GM11168 (cell line): ENCODE data around the gene CNKSR2.

Experiments
- in situ Hi-C: fragments of 300-500 bp; cut with MboI; formaldehyde crosslinking; loops from one replicate; pipeline ENCODE4 v1.12.0; 2022; ENCODE audit warnings: low sequenced_read_pairs; ENCODE audit not compliant: unreplicated experiment

CNKSR2 gene

GRCh38 chrX:21374163-21374993, at the start of gene CNKSR2:
TSS of gene CNKSR2 (plus strand) at chrX:21374418. CDS start at chrX:21374898, 480 bp downstream.
- in situ Hi-C loops: no loop called here

- in situ Hi-C loops: no loop called here
Measured at GRCh38 chrX:21354725-21355124, 19.5 kb upstream of the CNKSR2 start.

GRCh38 chrX:21355831-21356230, 18.4 kb upstream of the CNKSR2 start:
- in situ Hi-C loops: no loop called here

- in situ Hi-C loops: no loop called here
Measured at GRCh38 chrX:21369613-21370012, 4.6 kb upstream of the CNKSR2 start.

- in situ Hi-C loops: no loop called here
Measured at GRCh38 chrX:21373001-21373400, 1.2 kb upstream of the CNKSR2 start.

GRCh38 chrX:21373637-21374162, 518 bp upstream of the CNKSR2 start:
- in situ Hi-C loops: no loop called here

GRCh38 chrX:21374994-21375707, 933 bp downstream of the CNKSR2 start:
- in situ Hi-C loops: no loop called here

- in situ Hi-C loops: no loop called here
Measured at GRCh38 chrX:21375708-21376009, 1.4 kb downstream of the CNKSR2 start.

GRCh38 chrX:21376636-21377035, 2.4 kb downstream of the CNKSR2 start:
- in situ Hi-C loops: no loop called here

- in situ Hi-C loops: no loop called here
Measured at GRCh38 chrX:21379991-21380390, 5.8 kb downstream of the CNKSR2 start.

- in situ Hi-C loops: no loop called here
Measured at GRCh38 chrX:21382715-21383114, 8.5 kb downstream of the CNKSR2 start.

- in situ Hi-C loops: no loop called here
Measured at GRCh38 chrX:21383546-21383945, 9.3 kb downstream of the CNKSR2 start.

- in situ Hi-C loops: no loop called here
Measured at GRCh38 chrX:21384178-21384577, 10.0 kb downstream of the CNKSR2 start.

- in situ Hi-C loops: no loop called here
Measured at GRCh38 chrX:21394792-21395191, 20.6 kb downstream of the CNKSR2 start.

GRCh38 chrX:21398426-21398825, 24.2 kb downstream of the CNKSR2 start:
- in situ Hi-C loops: no loop called here

- in situ Hi-C loops: no loop called here
Measured at GRCh38 chrX:21400408-21401121, 26.3 kb downstream of the CNKSR2 start.

- in situ Hi-C loops: no loop called here
Measured at GRCh38 chrX:21408307-21408706, 34.1 kb downstream of the CNKSR2 start.

- in situ Hi-C loops: no loop called here
Measured at GRCh38 chrX:21408788-21409187, 34.6 kb downstream of the CNKSR2 start.

GRCh38 chrX:21412029-21412428, 37.8 kb downstream of the CNKSR2 start:
- in situ Hi-C loops: no loop called here

GRCh38 chrX:21412883-21413282, 38.7 kb downstream of the CNKSR2 start:
- in situ Hi-C loops: no loop called here

- in situ Hi-C loops: no loop called here
Measured at GRCh38 chrX:21427086-21427485, 52.9 kb downstream of the CNKSR2 start.
